Activated naive CD4-positive, alpha-beta T cell treated with anti-CD3 and anti-CD28 coated beads, Interleukin-2, amount 50 U/mL, for 24 hours (primary cell): ENCODE measurements around the gene SIN3A.
A peak's percentile ranks its signal among the peaks of the same experiment; 100 is the strongest.
"Not testable (repeated sequence)": the region's sequence is repeated elsewhere in the genome, so short reads cannot be mapped to it uniquely, and the experiment has no call there.

Source experiments
- H3K27ac Mint-ChIP-seq: one replicate; pipeline ENCODE4 v1.8.0; 2021; ENCODE audit warnings: mild to moderate bottlenecking, mixed read lengths
- H3K27me3 Mint-ChIP-seq: one replicate; pipeline ENCODE4 v1.8.0; 2021; ENCODE audit warnings: mixed read lengths
- H3K36me3 Mint-ChIP-seq: one replicate; pipeline ENCODE4 v1.8.0; 2021; ENCODE audit warnings: mixed read lengths
- H3K4me1 Mint-ChIP-seq: one replicate; pipeline ENCODE4 v1.8.0; 2021; ENCODE audit warnings: mixed read lengths
- H3K4me3 Mint-ChIP-seq: one replicate; pipeline ENCODE4 v1.8.0; 2021; ENCODE audit warnings: mild to moderate bottlenecking, mixed read lengths
- H3K9me3 Mint-ChIP-seq: one replicate; pipeline ENCODE4 v1.8.0; 2021; ENCODE audit warnings: mixed read lengths

Gene SIN3A

GRCh38 chr15:75453703-75454470 is 2.4 kb upstream of the SIN3A start:
- no peaks in the 10 kb centered on the region for H3K36me3 Mint-ChIP-seq
- H3K4me3 Mint-ChIP-seq: peak overlapping the region; percentile 98
- peak overlapping the region; percentile 100 for H3K27ac Mint-ChIP-seq
- peaks cover 28% of the 10 kb centered on the region for H3K4me1 Mint-ChIP-seq
- H3K27me3 Mint-ChIP-seq: no peaks in the 10 kb centered on the region
- H3K9me3 Mint-ChIP-seq: no peaks in the 10 kb centered on the region

- Mint-ChIP-seq H3K36me3 (no peaks in the 10 kb centered on the region), H3K4me3 (peak overlapping the region; percentile 98), H3K4me1 (peaks cover 36% of the 10 kb centered on the region), H3K27ac (peak overlapping the region; percentile 100), H3K27me3 (no peaks in the 10 kb centered on the region), H3K9me3 (no peaks in the 10 kb centered on the region)
Observed at GRCh38 chr15:75452865-75453702, 1.6 kb upstream of the SIN3A start.

DNA sequence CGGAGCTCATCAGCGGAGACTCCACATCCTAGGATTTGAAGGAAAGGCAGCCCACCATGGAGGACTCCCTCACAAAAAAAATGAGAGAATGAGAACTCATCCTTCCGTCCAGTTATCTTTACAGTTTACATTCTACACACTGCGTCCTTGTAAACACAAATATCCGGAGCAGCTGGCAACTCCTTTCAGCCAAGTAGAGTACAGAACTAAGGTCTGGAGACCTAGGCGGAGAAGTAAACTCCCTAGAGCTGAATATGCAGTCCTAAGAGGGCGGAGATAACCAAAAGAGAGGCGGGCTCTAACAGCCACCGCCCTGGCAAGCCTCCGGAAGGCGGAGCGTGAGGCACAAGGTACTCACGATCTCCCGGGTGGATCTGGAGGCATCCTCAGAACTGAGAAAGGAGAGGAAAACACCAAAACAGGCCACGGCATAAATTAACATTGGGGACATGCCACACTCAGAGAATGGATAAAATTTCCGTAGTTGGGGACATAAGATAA is 924 bp upstream of the SIN3A start:
- Mint-ChIP-seq H3K27ac (peak overlapping the region; percentile 100), H3K9me3 (no peaks in the 10 kb centered on the region), H3K4me3 (peak overlapping the region; percentile 98), H3K36me3 (no peaks in the 10 kb centered on the region), H3K27me3 (no peaks in the 10 kb centered on the region), H3K4me1 (peaks cover 41% of the 10 kb centered on the region)

- peak overlapping the region; percentile 100 for H3K27ac Mint-ChIP-seq
- H3K4me1 Mint-ChIP-seq: peaks cover 48% of the 10 kb centered on the region
- H3K4me3 Mint-ChIP-seq: peak overlapping the region; percentile 98
- H3K9me3 Mint-ChIP-seq: no peaks in the 10 kb centered on the region
- no peaks in the 10 kb centered on the region for H3K36me3 Mint-ChIP-seq
- H3K27me3 Mint-ChIP-seq: no peaks in the 10 kb centered on the region
Observed at GRCh38 chr15:75451202-75451673, 252 bp downstream of the SIN3A start.

- Mint-ChIP-seq H3K27ac (peak overlapping the region; percentile 71), H3K4me3 (peak overlapping the region; percentile 98), H3K36me3 (no peaks in the 10 kb centered on the region), H3K27me3 (no peaks in the 10 kb centered on the region), H3K4me1 (peaks cover 53% of the 10 kb centered on the region), H3K9me3 (no peaks in the 10 kb centered on the region)
Observed at GRCh38 chr15:75450307-75451201, 936 bp downstream of the SIN3A start.

DNA sequence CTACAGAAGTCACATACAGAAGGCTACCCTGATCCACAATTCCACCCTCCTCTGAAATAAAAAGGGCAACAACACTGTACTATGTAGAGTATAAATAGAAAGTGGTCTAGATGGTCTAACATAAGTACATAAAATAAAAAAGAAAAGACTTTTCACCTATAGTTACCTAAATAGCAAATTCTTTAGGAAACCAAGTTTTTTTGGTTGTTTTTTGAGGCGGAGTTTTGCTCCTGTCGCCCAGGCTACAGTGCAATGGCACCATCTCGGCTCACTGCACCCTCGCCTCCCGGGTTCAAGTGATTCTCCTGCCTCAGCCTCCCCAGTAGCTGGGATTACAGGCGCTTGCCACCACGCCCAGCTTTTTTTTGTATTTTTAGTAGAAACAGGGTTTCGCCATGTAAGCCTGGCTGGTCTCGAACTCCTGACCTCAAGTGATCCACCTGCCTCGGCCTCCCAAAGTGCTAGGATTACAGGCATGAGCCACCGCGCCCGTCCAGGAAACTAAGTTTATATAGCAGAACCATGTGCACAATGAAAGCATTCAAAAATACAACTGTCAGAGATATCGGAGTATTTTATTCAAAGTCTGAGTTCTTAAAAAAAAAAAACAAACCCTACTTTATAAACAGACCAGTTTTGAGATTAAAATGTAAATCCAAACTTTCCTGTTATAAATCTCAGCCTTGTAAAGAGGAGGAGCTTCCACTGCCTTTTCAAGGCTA is 1.7 kb downstream of the SIN3A start:
- Mint-ChIP-seq H3K9me3 (no peaks in the 10 kb centered on the region), H3K36me3 (no peaks in the 10 kb centered on the region), H3K4me1 (peaks cover 54% of the 10 kb centered on the region), H3K27me3 (no peaks in the 10 kb centered on the region), H3K4me3 (peak overlapping the region; percentile 97), H3K27ac (peak overlapping the region; percentile 71)

- not testable (repeated sequence) for H3K27ac Mint-ChIP-seq, H3K4me3 Mint-ChIP-seq, H3K36me3 Mint-ChIP-seq, H3K9me3 Mint-ChIP-seq, H3K27me3 Mint-ChIP-seq
- peaks cover 67% of the 10 kb centered on the region for H3K4me1 Mint-ChIP-seq
Observed at GRCh38 chr15:75448171-75448570, 3.3 kb downstream of the SIN3A start.

DNA sequence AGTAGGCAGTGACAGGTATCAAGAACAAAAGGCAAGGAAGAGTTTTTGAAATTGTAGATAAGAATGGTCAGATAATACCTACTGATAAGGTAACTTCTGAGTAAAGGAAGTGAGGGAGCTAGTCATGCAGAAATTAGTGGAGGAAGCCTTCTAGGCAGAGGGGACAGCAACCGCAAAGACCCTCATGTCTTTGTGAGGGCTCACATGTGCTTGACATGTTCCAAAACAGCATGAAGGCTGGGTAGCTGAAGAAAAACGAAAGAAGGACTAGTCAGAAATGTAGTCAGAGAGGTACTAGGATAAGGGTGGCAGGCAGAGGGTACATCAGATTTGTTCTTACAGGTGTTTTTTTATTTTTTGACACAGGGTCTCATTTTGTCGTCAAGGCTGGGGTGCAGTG is 5.3 kb downstream of the SIN3A start:
- H3K36me3 Mint-ChIP-seq: peaks cover 3% of the 10 kb centered on the region
- peak overlapping the region; percentile 82 for H3K27ac Mint-ChIP-seq
- H3K27me3 Mint-ChIP-seq: no peaks in the 10 kb centered on the region
- H3K4me1 Mint-ChIP-seq: peaks cover 68% of the 10 kb centered on the region
- H3K4me3 Mint-ChIP-seq: peak overlapping the region; percentile 54
- no peaks in the 10 kb centered on the region for H3K9me3 Mint-ChIP-seq

GRCh38 chr15:75445324-75445723 is 6.2 kb downstream of the SIN3A start:
- H3K9me3 Mint-ChIP-seq, H3K27ac Mint-ChIP-seq, H3K27me3 Mint-ChIP-seq, H3K4me3 Mint-ChIP-seq, H3K36me3 Mint-ChIP-seq: not testable (repeated sequence)
- H3K4me1 Mint-ChIP-seq: peaks cover 68% of the 10 kb centered on the region

DNA sequence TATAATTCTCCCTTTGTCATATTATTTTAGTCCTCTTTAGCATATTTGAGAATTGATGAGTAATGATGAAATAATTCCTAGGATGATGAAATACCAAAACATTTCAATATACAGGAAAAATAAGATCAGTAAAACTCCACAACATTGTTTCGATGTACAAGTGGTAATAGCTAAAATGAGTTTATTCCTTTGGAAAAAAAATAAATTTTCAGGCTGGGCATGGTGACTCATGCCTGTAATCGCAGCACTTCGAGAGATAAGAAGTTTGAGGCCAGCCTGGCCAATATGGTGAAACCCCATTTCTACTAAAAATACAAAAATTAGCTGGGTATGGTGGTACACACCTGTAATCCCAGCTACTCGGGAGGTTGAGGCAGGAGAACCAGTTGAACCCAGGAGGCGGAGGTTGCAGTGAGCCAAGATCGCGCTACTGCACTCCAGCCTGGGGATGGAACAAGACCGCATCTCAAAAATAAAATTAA is 7.5 kb downstream of the SIN3A start:
- Mint-ChIP-seq H3K27ac (peak overlapping the region; percentile 51), H3K4me3 (peak overlapping the region; percentile 15)

DNA sequence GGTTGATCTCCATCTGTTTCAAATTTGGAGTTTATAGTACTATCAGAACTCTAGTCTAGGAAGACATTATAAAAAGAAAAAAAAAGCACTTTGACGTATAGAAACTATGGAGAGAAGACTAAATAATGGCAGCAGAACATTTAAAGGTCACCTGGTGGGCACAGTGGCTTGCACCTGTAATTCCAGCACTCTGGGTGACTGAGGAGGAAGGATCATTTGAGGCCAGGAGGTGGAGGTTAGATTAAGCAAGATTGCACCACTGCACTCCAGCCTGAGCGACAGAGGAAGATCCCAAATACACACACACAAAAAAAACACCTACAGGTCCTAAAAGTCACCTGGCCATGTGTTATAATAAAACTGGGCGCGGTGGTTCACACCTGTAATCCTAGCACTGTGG is 13.8 kb downstream of the SIN3A start:
- no peaks in the 10 kb centered on the region for H3K27me3 Mint-ChIP-seq
- H3K4me3 Mint-ChIP-seq: no peak overlapping the region
- H3K4me1 Mint-ChIP-seq: peaks cover 58% of the 10 kb centered on the region
- H3K9me3 Mint-ChIP-seq: no peaks in the 10 kb centered on the region
- peak overlapping the region; percentile 66 for H3K27ac Mint-ChIP-seq
- peaks cover 3% of the 10 kb centered on the region for H3K36me3 Mint-ChIP-seq

More for the DNA sequence above, 7.5 kb downstream of the SIN3A start:
- peaks cover 60% of the 10 kb centered on the region for H3K4me1 Mint-ChIP-seq
- not testable (repeated sequence) for H3K36me3 Mint-ChIP-seq, H3K27me3 Mint-ChIP-seq, H3K9me3 Mint-ChIP-seq

- Mint-ChIP-seq H3K27ac (no peak overlapping the region), H3K9me3 (no peaks in the 10 kb centered on the region), H3K27me3 (no peaks in the 10 kb centered on the region), H3K36me3 (peaks cover 3% of the 10 kb centered on the region), H3K4me3 (no peak overlapping the region), H3K4me1 (peaks cover 62% of the 10 kb centered on the region)
Observed at GRCh38 chr15:75436881-75437280, 14.6 kb downstream of the SIN3A start.

GRCh38 chr15:75431682-75432081 is 19.8 kb downstream of the SIN3A start:
- peaks cover 57% of the 10 kb centered on the region for H3K4me1 Mint-ChIP-seq
- peaks cover 5% of the 10 kb centered on the region for H3K36me3 Mint-ChIP-seq
- peak overlapping the region; percentile 70 for H3K27ac Mint-ChIP-seq
- no peaks in the 10 kb centered on the region for H3K27me3 Mint-ChIP-seq
- no peaks in the 10 kb centered on the region for H3K9me3 Mint-ChIP-seq
- H3K4me3 Mint-ChIP-seq: no peak overlapping the region

DNA sequence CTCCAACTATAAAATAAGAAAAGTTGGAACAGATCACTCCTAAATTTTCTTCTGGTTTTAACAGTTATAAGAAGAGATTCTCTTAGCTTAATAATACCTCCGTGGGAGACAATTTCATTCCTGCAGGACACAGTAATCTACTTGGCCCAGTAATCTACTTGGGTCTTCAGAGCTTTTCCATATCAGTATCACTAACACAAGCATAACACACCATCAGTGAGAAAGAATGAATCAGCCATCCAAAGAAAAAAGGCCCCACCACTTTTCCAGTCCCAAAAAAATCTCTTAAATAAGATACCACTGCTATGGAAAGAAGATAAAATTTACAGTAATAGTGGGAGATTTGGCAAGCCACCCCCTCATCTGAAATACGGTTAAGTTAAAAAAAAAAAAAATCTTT is 20.2 kb downstream of the SIN3A start:
- Mint-ChIP-seq H3K27ac (peak overlapping the region; percentile 17), H3K4me3 (no peak overlapping the region), H3K9me3 (no peaks in the 10 kb centered on the region), H3K27me3 (no peaks in the 10 kb centered on the region), H3K36me3 (peaks cover 7% of the 10 kb centered on the region), H3K4me1 (peaks cover 57% of the 10 kb centered on the region)
